Naive thymus-derived CD4-positive, alpha-beta T cell (primary cell): Measurements from ENCODE around the gene ITM2B. TPM values are rescaled to one million over a fixed set of nuclear protein-coding genes. Genes with fewer than 3 reads are reported as not detected.

Experiments used
- ATAC-seq: fragments of 150-1000 bp; cut with Tn5 transposase; 2 replicates; pipeline ENCODE4 v1.10.0; 2021; ENCODE audit warnings: mild to moderate bottlenecking, moderate library complexity
- CTCF ChIA-PET: fragments of 350-600 bp; sonication (Branson Sonifier 250); formaldehyde crosslinking; loops from one replicate; lab custom pipeline; 2021; ENCODE audit warnings: antibody characterized with exemption; lab: Charles Lee
- POLR2A ChIA-PET: fragments of 350-600 bp; sonication (Branson Sonifier 250); formaldehyde crosslinking; loops from one replicate; lab custom pipeline; 2021; ENCODE audit warnings: antibody characterized with exemption, inconsistent platforms; lab: Charles Lee
- DNase-seq, 9 donors: peaks; one replicate each; pipeline versions ENCODE4 v3.0.0 to v3.0.0-alpha.2; 2020 to 2022; ENCODE audit warnings: mixed read lengths in 1 of 9
- H3K27ac ChIP-seq: one replicate; pipeline ENCODE4 v1.7.0; 2013; ENCODE audit warnings: mild to moderate bottlenecking, low read depth, low read length, moderate library complexity
- H3K27me3 ChIP-seq, 2 donors: one replicate each; pipeline ENCODE4 v1.7.0; 2013; ENCODE audit warnings: low read length in 2 of 2, mild to moderate bottlenecking in 2 of 2, moderate library complexity in 2 of 2; ENCODE audit not compliant: control insufficient read depth in 2 of 2, insufficient read depth in 2 of 2
- H3K36me3 ChIP-seq, 3 experiments: 1 replicate in 2 of 3; 2 replicates in 1 of 3; pipeline ENCODE4 v1.7.0; 2013; ENCODE audit warnings: low read length in 3 of 3, mild to moderate bottlenecking in 3 of 3, moderate library complexity in 1 of 3; ENCODE audit not compliant: insufficient read depth in 3 of 3, control insufficient read depth in 2 of 3
- H3K4me1 ChIP-seq, 2 donors: one replicate each; pipeline ENCODE4 v1.7.0; 2013; ENCODE audit warnings: low read length in 2 of 2, mild to moderate bottlenecking in 2 of 2, moderate library complexity in 1 of 2; ENCODE audit not compliant: control insufficient read depth in 2 of 2, insufficient read depth in 2 of 2
- H3K4me3 ChIP-seq: 2 replicates; pipeline ENCODE4 v1.7.0; 2013; ENCODE audit warnings: mild to moderate bottlenecking, low read length
- H3K9me3 ChIP-seq, 3 experiments: 1 replicate in 2 of 3; 2 replicates in 1 of 3; pipeline ENCODE4 v1.7.0; 2013; ENCODE audit warnings: low read length in 3 of 3; ENCODE audit not compliant: control insufficient read depth in 2 of 3
- H3K27ac Mint-ChIP-seq, 9 donors: one replicate each; pipeline ENCODE4 v1.8.0; 2020 to 2022; ENCODE audit warnings: mixed read lengths in 9 of 9, mild to moderate bottlenecking in 8 of 9, moderate library complexity in 5 of 9, inconsistent platforms in 2 of 9
- H3K27me3 Mint-ChIP-seq, 5 donors: one replicate each; pipeline ENCODE4 v1.8.0; 2021 to 2022; ENCODE audit warnings: mixed read lengths in 5 of 5, mild to moderate bottlenecking in 1 of 5
- H3K36me3 Mint-ChIP-seq, 5 donors: one replicate each; pipeline ENCODE4 v1.8.0; 2020 to 2022; ENCODE audit warnings: mixed read lengths in 5 of 5, mild to moderate bottlenecking in 3 of 5, inconsistent platforms in 1 of 5
- H3K4me1 Mint-ChIP-seq, 7 donors: one replicate each; pipeline ENCODE4 v1.8.0; 2020 to 2022; ENCODE audit warnings: mixed read lengths in 7 of 7, mild to moderate bottlenecking in 3 of 7, inconsistent platforms in 1 of 7
- H3K4me3 Mint-ChIP-seq, 10 donors: one replicate each; pipeline ENCODE4 v1.8.0; 2020 to 2022; ENCODE audit warnings: mild to moderate bottlenecking in 10 of 10, mixed read lengths in 10 of 10, moderate library complexity in 6 of 10, inconsistent platforms in 2 of 10
- H3K9me3 Mint-ChIP-seq, 11 donors: one replicate each; pipeline ENCODE4 v1.8.0; 2020 to 2022; ENCODE audit warnings: mixed read lengths in 11 of 11, mild to moderate bottlenecking in 4 of 11, inconsistent platforms in 1 of 11, moderate library complexity in 1 of 11
- intact Hi-C, 2 donors: fragments of 100-400 bp; cut with micrococcal nuclease; formaldehyde crosslinking; loops; one replicate each; pipeline ENCODE4 v1.15.1; 2023
- polyA plus RNA-seq, 2 donors: library from polyadenylated mRNA; unstranded; fragments of 300-500 nt; fragmentation: Illumina TruSeq; gene quantifications; one replicate each; pipeline ENCODE4 v1.2.3, GENCODE V29; 2021
- total RNA-seq, 6 experiments: library from RNA in 5 of 6; stranded (reverse) in 5 of 6; gene quantifications; 1 replicate in 5 of 6; 2 replicates in 1 of 6; pipeline ENCODE4 v1.2.3 and lab custom pipeline; 2021 to 2026

Gene ITM2B
- total and polyA plus RNA-seq, 7 experiments from 2014 or later: 190 to 1,479 (median 659) TPM

DNA sequence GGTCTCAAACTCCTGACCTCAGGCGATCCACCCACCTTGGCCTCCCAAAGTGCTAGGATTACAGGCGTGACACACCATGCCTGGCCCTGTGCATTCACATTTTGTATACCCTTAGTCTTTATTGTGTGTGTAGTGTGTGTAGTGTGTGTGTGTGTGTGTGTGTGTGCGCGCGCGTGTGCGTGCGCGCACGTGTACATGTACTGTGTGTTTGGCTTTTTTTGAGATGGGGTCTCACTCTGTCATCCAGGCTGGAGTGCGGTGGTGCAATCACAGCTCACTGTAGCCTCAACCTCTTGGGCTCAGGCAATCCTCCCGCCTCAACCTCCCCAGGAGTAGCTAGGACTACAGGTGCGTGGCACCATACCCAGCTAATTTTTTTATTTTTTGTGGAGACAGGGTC, 22.1 kb downstream of the ITM2B start:
- POLR2A ChIA-PET: interaction anchor here (1.3 kb wide), 1 partner anchor 19 kb away, joined by 4 read pairs; no protein-coding TSS in a partner anchor
- no peak for DNase-seq
- Histone ChIP-seq H3K4me1 (peaks cover 4 to 30% of the 10 kb centered on the region in 2 donors), H3K27ac (no peak overlapping the region), H3K9me3 (no peaks in the 10 kb centered on the region), H3K36me3 (peaks cover 27 to 56% (median 27%) of the 10 kb centered on the region in 3 experiments), H3K27me3 (no peaks in the 10 kb centered on the region), H3K4me3 (no peak overlapping the region)
- H3K27ac Mint-ChIP-seq: peak overlapping the region in 3 of 9 donors; percentile 8 to 72 (median 67)
- H3K9me3 Mint-ChIP-seq: no peaks in the 10 kb centered on the region
- peaks cover 3 to 62% (median 42%) of the 10 kb centered on the region in 5 donors for H3K36me3 Mint-ChIP-seq
- peaks cover 7 to 89% (median 76%) of the 10 kb centered on the region in 7 donors for H3K4me1 Mint-ChIP-seq
- ATAC-seq: no peak
- intact Hi-C loops: no loop called here
- H3K4me3 Mint-ChIP-seq: peak overlapping the region in 1 of 10 donors; percentile 18
- no peaks in the 10 kb centered on the region for H3K27me3 Mint-ChIP-seq
- CTCF ChIA-PET: interaction anchor here (0.6 kb wide), 1 partner anchor 320 kb away, joined by 4 read pairs; no protein-coding TSS in a partner anchor

DNA sequence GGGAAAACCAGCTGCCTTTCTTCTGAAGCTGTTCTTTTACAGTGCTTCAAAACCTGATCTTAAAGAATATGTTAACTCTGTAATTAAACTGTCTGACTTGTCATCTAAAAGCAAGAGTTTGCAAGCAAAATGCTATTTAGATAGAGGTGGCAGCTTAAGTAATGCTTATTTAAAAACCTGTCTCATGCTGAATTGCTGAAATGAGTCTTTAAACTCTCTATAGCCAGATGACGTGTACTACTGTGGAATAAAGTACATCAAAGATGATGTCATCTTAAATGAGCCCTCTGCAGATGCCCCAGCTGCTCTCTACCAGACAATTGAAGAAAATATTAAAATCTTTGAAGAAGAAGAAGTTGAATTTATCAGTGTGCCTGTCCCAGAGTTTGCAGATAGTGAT, 22.9 kb downstream of the ITM2B start:
- H3K36me3 Mint-ChIP-seq: peaks cover 8 to 68% (median 48%) of the 10 kb centered on the region in 5 donors
- ChIA-PET CTCF (no interaction called here), POLR2A (interaction anchor here (0.8 to 1.3 kb wide), 2 partner anchors 10 to 20 kb away, joined by 4 read pairs; no protein-coding TSS in a partner anchor)
- peaks cover 7 to 88% (median 77%) of the 10 kb centered on the region in 7 donors for H3K4me1 Mint-ChIP-seq
- ATAC-seq (no peak), DNase-seq (no peak)
- peak overlapping the region; percentile 9 for H3K27ac ChIP-seq
- H3K36me3 ChIP-seq: peaks cover 27 to 59% (median 27%) of the 10 kb centered on the region in 3 experiments
- peaks cover 4 to 27% of the 10 kb centered on the region in 2 donors for H3K4me1 ChIP-seq
- peak overlapping the region in 7 of 9 donors; percentile 51 to 84 (median 56) for H3K27ac Mint-ChIP-seq
- H3K27me3 ChIP-seq: no peaks in the 10 kb centered on the region
- no peaks in the 10 kb centered on the region for H3K9me3 Mint-ChIP-seq
- H3K9me3 ChIP-seq: no peaks in the 10 kb centered on the region
- no peak overlapping the region for H3K4me3 ChIP-seq
- H3K27me3 Mint-ChIP-seq: no peaks in the 10 kb centered on the region
- intact Hi-C loops: loop anchor here in 1 of 2 donors (1.0 to 2.0 kb wide), 2 partner anchors 9 to 19 kb away; no protein-coding TSS in a partner anchor
- H3K4me3 Mint-ChIP-seq: no peak overlapping the region

DNA sequence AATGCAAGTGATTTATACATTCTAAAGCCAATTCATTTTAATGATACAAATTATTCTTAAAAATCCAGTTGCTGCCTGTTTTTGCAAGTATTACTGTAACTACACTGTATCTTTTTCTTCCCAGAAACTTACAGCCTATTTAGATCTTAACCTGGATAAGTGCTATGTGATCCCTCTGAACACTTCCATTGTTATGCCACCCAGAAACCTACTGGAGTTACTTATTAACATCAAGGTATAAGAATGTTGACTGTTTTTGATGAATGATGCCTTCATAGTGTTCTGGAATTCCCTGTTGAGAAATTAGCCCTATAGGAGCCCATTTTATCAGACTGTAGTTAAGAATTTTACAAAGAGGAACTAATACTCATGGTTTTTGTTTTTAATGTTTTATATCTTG, 25.0 kb downstream of the ITM2B start:
- no peak overlapping the region for H3K4me3 ChIP-seq
- no peaks in the 10 kb centered on the region for H3K27me3 Mint-ChIP-seq
- H3K4me3 Mint-ChIP-seq: no peak overlapping the region
- peak overlapping the region in 3 of 9 donors; percentile 47 to 78 (median 67) for H3K27ac Mint-ChIP-seq
- ATAC-seq: no peak
- ChIA-PET CTCF (no interaction called here), POLR2A (interaction anchor here (0.9 kb wide), 1 partner anchor 19 kb away, joined by 3 read pairs; no protein-coding TSS in a partner anchor)
- peaks cover 4 to 7% of the 10 kb centered on the region in 2 donors for H3K4me1 ChIP-seq
- no peak overlapping the region for H3K27ac ChIP-seq
- H3K36me3 Mint-ChIP-seq: peaks cover 13 to 72% (median 55%) of the 10 kb centered on the region in 5 donors
- no peaks in the 10 kb centered on the region for H3K9me3 ChIP-seq
- no peaks in the 10 kb centered on the region for H3K9me3 Mint-ChIP-seq
- no peaks in the 10 kb centered on the region for H3K27me3 ChIP-seq
- DNase-seq: no peak
- intact Hi-C loops: no loop called here
- H3K36me3 ChIP-seq: peaks cover 28 to 73% (median 36%) of the 10 kb centered on the region in 3 experiments
- peaks cover 5 to 88% (median 71%) of the 10 kb centered on the region in 7 donors for H3K4me1 Mint-ChIP-seq

DNA sequence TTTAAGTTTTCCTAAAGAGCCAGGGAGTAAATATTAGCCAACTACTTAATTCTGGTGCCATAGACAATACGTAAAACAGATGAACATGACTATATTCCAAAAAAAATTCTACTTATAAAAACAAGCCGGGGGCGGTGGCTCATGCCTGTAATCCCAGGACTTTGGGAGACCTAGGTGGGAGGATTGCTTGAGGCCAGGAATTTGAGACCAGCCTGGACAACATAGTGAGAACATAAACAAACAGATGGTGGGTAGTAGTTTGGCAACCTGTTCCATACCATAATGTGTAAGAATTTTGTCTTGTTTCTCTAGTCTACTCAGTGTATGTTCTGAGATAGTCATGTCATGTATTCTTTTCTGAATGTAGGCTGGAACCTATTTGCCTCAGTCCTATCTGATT, 25.4 kb downstream of the ITM2B start:
- no peaks in the 10 kb centered on the region for H3K27me3 Mint-ChIP-seq
- H3K4me1 Mint-ChIP-seq: peaks cover 5 to 88% (median 71%) of the 10 kb centered on the region in 7 donors
- no peak for DNase-seq
- no peaks in the 10 kb centered on the region for H3K9me3 Mint-ChIP-seq
- H3K4me3 ChIP-seq: no peak overlapping the region
- peaks cover 4 to 11% of the 10 kb centered on the region in 2 donors for H3K4me1 ChIP-seq
- no peaks in the 10 kb centered on the region for H3K9me3 ChIP-seq
- peaks cover 32 to 77% (median 36%) of the 10 kb centered on the region in 3 experiments for H3K36me3 ChIP-seq
- peaks cover 13 to 76% (median 60%) of the 10 kb centered on the region in 5 donors for H3K36me3 Mint-ChIP-seq
- H3K27ac ChIP-seq: no peak overlapping the region
- ChIA-PET CTCF (no interaction called here), POLR2A (no interaction called here)
- intact Hi-C loops: no loop called here
- no peak overlapping the region for H3K4me3 Mint-ChIP-seq
- no peak for ATAC-seq
- no peaks in the 10 kb centered on the region for H3K27me3 ChIP-seq
- H3K27ac Mint-ChIP-seq: peak overlapping the region in 5 of 9 donors; percentile 9 to 78 (median 47)

DNA sequence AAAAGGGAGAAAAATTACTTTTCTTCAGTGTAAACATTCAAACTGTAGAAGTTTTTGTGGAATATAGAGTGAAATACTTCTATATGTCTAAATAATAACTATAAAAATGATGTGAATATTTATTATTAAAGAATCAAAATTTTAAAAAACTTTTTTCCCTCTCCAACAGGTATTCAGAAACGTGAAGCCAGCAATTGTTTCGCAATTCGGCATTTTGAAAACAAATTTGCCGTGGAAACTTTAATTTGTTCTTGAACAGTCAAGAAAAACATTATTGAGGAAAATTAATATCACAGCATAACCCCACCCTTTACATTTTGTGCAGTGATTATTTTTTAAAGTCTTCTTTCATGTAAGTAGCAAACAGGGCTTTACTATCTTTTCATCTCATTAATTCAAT, 28.0 kb downstream of the ITM2B start:
- CTCF ChIA-PET: no interaction called here
- no peaks in the 10 kb centered on the region for H3K9me3 Mint-ChIP-seq
- no peak overlapping the region for H3K4me3 ChIP-seq
- ATAC-seq (no peak), DNase-seq (no peak)
- no peak overlapping the region for H3K4me3 Mint-ChIP-seq
- peaks cover 13 to 70% (median 61%) of the 10 kb centered on the region in 5 donors for H3K36me3 Mint-ChIP-seq
- H3K27me3 ChIP-seq: no peaks in the 10 kb centered on the region
- no peaks in the 10 kb centered on the region for H3K27me3 Mint-ChIP-seq
- H3K9me3 ChIP-seq: no peaks in the 10 kb centered on the region
- H3K27ac ChIP-seq: no peak overlapping the region
- peaks cover 20 to 95% (median 80%) of the 10 kb centered on the region in 7 donors for H3K4me1 Mint-ChIP-seq
- intact Hi-C loops: loop anchor here in 1 of 2 donors (5.0 kb wide), 2 partner anchors 321 to 506 kb away; no protein-coding TSS in a partner anchor
- peaks cover 4 to 22% of the 10 kb centered on the region in 2 donors for H3K4me1 ChIP-seq
- no peak overlapping the region for H3K27ac Mint-ChIP-seq
- peaks cover 22 to 62% (median 24%) of the 10 kb centered on the region in 3 experiments for H3K36me3 ChIP-seq
- POLR2A ChIA-PET: no interaction called here

DNA sequence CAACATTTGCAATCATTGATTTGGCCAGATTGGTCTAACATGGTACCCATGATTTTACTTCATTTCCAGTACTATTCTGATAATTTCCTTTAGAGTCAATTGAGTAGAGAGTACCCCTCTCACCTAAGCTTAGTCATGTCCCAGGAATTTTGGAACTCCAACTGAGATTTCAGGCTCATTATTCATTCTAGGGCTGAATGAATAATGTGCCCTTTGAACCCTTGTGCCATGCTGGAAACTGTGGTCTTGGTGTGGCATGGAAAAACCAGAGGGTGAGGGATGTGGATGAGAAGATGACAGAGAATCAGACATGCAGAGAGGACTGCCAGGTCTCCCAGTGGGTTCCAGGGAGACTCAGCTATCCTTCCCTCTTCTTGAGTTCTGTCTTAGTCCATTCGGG, 30.2 kb downstream of the ITM2B start:
- no peaks in the 10 kb centered on the region for H3K27me3 Mint-ChIP-seq
- Histone ChIP-seq H3K4me1 (peaks cover 0 to 22% of the 10 kb centered on the region in 2 donors), H3K4me3 (no peak overlapping the region), H3K27me3 (no peaks in the 10 kb centered on the region), H3K9me3 (no peaks in the 10 kb centered on the region), H3K27ac (no peak overlapping the region), H3K36me3 (peaks cover 9 to 46% (median 20%) of the 10 kb centered on the region in 3 experiments)
- H3K4me1 Mint-ChIP-seq: peaks cover 22 to 86% (median 73%) of the 10 kb centered on the region in 7 donors
- ATAC-seq (no peak), DNase-seq (no peak)
- intact Hi-C loops: loop anchor here in 1 of 2 donors (5.0 kb wide), 2 partner anchors 319 to 504 kb away; no protein-coding TSS in a partner anchor
- peak overlapping the region in 6 of 9 donors; percentile 28 to 92 (median 76) for H3K27ac Mint-ChIP-seq
- peak overlapping the region in 2 of 10 donors; percentile 16 to 72 for H3K4me3 Mint-ChIP-seq
- H3K36me3 Mint-ChIP-seq: peaks cover 10 to 57% (median 54%) of the 10 kb centered on the region in 5 donors
- ChIA-PET CTCF (interaction anchor here (1.0 to 1.4 kb wide), 4 partner anchors 16 to 136 kb away, joined by 3 to 6 read pairs (median 4); no protein-coding TSS in a partner anchor), POLR2A (interaction anchor here (1.0 to 2.5 kb wide), 4 partner anchors 12 to 136 kb away, joined by 3 to 11 read pairs (median 4); partner anchors contain the start of gene ITM2B)
- no peaks in the 10 kb centered on the region for H3K9me3 Mint-ChIP-seq
